Stimulated activated CD8-positive, alpha-beta memory T cell treated with anti-CD3 and anti-CD28 coated beads, Interleukin-15, amount 100 ng/mL, for 4 hours (primary cell): Measurements from ENCODE around the gene GEN1.

ENCODE experiments used
- DNase-seq, 2 donors: peaks; one replicate each; pipeline ENCODE4 v3.0.0-alpha.2; 2020; ENCODE audit warnings: low read depth in 2 of 2

GEN1 gene

GRCh38 chr2:17753803-17754663 is at the start of gene GEN1, which contains the start of gene SMC6:
GEN1 (plus strand) TSS chr2:17754138; CDS start chr2:17759944, 5,806 bp downstream.
SMC6 (minus strand) TSS chr2:17753810; CDS start chr2:17745946, 7,864 bp downstream.
- peak; percentile 82 to 88 for DNase-seq

- DNase-seq = no peak
Observed at GRCh38 chr2:17706845-17707244, 47.1 kb upstream of the GEN1 start.

DNA sequence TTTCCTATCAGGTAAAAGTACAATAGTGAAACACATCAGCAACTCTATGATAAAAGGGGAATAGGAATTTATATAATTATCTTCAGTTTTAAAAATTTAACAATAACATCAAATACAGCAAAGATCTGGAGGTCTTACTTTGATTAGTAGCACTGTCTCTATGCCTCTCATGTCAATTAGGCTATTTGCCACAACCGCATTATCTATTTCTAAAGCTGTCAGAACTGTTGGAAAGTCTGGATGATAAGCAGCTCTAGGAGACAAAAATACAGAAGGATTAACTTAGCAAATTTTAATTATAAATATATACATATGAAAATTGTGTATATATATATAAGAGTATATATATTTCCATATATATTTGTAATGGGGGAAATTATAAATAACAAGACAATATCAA is 45.4 kb upstream of the GEN1 start:
- DNase-seq = no peak

DNA sequence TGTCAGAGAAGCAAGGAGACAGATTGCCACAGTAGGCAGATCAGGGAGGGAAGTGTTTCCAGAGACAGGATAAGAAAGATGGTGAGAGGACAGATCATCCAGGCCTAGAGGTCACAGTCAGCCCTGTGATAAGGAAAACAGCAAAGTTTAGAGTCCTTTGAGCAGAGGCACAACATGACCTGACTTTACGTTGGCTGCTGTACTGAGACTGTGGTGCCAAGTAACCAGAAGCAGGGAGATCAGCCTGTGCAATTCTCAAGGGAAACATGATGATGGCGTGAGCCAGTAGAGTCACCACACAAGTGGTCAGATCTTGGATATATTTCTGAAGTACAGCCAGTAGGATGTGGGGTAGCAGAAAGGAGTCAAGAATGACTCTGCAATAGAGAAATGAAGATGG is 44.0 kb upstream of the GEN1 start:
- no peak for DNase-seq

GRCh38 chr2:17710547-17711248 is 43.2 kb upstream of the GEN1 start:
- no peak for DNase-seq

DNA sequence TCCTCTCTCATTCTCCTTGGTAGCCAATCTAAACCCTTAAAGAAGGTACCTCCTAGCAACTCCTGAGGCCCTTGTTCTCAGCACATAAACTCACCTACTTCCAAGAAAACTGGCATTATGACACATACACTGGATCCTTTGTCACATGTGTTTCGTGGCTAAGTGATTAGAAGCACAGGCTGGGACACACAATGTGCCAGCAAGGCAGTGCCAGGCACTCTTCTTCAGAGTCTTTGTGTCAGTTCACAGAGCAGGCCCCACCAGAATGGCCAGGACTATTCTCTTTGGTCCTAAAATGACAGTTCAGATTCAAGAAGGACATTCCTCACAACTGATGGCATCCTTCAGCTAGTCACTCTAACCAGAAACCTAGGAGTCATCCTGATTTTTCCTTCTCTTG is 40.6 kb upstream of the GEN1 start:
- no peak for DNase-seq

DNA sequence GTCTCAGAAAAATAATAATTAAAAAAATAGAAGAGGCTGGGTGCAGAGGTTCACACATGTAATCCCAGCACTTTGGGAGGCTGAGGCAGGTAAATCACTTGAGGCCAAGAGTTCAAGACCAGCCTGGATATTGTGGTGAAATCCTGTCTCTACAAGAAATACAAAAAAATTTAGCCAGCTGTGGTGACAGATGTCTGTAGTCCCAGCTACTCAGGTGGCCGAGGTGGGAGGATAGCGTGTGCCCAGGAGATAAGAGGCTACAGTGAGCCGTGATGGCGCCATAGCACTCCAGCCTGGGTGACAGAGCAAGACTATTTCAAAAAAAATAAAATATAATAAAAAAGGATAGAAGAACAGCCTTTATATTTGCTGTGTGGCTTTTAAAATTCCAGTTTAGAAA is 36.3 kb upstream of the GEN1 start:
- no peak for DNase-seq

DNA sequence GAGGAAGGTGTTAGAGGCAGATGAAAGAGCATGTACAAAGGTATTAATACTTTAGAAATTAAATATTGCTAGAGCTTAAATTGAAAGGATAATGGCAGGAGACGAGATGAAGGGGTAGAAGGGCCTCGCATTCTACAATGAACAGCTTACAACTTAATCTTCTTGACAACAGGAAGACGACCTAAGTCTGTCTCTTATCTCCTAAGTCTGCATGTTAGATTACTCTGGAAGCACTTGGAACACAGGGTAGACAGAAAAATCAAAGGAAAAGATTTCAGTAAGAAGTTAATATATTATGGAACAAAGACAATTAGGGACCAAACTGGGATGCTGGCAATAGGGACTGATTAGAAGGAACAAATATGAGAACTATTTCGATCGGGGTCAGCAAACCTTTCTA is 35.2 kb upstream of the GEN1 start:
- no peak for DNase-seq

DNA sequence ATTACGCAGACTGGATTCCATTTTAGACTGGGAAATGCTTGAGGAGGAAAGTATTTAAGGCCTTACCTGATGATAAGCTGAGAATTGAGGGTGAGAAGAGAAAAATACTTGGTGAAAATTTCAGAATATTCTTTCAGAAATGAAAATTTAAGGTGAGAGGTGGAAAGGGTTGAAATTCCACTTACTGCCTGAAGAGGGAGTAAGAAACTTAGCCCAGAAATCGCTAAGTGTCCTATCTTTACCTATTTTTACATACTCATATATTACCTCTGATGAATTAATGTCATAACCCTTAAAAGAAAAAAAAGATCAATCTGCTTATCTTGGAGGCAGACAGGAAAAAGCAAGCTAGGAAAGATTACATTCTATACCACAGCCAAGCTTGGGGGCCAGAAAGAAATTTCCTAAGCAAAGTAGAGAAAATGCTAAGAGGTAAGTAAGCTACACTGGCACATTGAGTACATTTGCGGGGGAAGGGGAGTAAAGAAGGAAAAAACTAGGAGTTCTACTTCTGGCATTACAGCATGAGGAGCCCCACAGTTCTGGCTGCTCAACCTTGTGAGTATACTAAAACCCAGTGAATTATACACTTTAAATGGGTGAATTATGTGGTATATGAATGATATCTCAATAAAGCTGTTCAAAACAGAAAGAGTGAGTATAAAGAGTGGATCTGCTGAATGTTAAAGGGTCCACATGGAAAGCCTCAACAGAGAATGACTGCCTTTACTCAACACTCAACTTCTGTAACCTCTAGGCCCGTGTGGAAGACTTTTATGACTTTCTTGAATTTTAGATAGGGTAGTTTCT is 34.2 kb upstream of the GEN1 start:
- no peak for DNase-seq

- DNase-seq = no peak
Observed at GRCh38 chr2:17728210-17728609, 25.7 kb upstream of the GEN1 start.

DNA sequence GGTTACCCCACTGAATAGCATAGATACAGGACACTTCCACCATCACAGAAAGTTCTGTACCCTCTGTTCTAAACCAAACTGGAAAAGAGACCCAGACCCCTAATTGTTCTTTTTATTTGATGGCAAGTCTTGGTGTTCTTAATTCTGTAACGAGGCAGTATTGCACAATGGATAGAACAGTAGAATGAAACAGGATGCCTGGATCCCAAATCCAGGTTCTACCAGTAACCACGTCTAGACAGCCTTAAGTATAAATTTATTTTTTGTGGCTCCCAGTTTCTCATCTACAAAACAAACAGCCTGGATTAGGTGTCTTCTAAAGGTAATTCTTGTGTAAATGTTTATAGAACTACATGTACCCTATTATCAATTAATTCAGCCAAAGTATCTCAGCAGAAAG is 24.1 kb upstream of the GEN1 start:
- DNase-seq = no peak

GRCh38 chr2:17733599-17733998 is 20.3 kb upstream of the GEN1 start:
- DNase-seq = no peak

GRCh38 chr2:17735864-17736263 is 18.1 kb upstream of the GEN1 start:
- no peak for DNase-seq

- no peak for DNase-seq
Observed at GRCh38 chr2:17736989-17737388, 16.9 kb upstream of the GEN1 start.

- DNase-seq = no peak
Observed at GRCh38 chr2:17740203-17740602, 13.7 kb upstream of the GEN1 start.

DNA sequence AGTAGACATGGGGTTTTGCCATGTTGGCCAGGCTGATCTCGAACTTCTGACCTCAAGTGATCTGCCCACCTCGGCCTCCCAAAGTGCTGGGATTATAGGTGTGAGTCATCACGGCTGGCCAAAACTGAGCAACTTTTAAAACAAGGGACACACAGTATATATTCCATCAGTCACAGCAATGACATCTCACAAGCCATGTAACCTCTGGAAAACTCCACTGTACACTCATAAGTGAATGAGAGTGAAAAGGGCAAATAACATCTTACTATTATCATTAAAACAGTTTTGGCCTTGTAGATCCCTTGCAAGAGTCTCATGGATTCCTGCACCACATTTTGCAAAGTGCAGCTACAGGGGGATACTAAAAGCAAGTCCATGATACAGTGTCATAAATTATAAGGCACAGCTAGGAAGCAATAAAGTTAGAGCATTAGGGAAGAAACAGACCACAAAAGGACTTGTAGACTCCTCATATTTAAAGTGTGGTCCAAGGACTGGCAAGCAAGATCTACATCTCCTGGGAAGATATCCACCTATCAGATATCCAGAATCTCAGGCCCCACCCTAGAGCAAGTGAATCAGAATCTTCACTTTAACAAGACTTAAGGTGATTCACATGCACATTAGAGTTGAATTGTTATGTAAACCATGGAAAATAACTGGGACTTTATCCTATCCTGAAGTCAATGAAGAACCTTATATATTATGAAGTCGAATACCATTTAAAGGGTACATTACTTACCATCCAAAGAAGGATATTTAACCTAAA is 6.1 kb upstream of the GEN1 start:
- no peak for DNase-seq

DNA sequence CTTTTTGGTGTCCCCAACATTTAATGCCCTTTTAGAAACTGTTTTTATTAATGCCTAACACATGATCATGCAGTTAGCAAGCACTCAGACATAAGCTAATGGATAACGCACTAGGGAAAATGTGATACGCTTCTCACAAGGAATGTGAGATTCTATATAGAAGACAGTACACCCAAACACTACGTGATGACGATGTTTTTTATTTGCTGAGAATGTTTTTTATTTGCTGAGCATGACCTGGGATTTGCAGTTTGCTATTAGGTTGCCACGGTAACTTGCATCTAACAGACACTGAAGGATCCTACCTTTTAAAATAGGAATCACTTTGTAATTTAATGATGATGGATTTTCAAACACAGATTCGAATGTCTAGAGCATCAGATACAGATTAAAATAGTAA is 5.2 kb upstream of the GEN1 start:
- DNase-seq = no peak

DNA sequence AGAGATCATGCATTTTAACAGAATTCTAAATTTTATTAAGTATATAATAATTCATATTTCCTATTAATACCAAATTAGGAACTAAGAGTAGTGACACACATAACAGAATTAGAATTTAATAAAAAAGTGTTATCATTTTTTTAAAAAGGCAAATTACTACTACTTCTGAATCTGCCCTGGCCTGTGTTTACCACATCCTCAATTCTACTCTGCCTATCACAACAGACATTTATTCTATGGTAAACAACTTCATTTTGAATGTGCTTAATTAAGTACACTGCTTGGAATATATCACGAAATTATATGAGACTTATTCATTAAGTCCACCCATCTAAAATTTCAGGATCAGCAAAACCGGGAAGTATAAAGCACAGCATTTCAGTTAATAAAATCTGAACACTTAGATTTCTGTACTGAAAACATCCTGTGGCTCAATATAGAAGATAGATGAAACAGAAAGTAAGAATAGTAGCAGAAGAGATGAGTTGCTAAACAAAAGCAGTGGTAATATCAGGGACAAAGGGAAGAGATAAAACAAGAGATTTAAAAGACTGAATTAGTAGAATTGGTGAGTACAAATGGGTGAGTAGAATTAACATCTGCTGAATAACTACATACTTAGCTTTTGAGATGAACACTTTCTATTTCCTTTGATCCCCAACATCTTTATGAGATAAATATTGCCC is 4.0 kb upstream of the GEN1 start:
- no peak for DNase-seq

GRCh38 chr2:17752246-17752645 is 1.7 kb upstream of the GEN1 start:
- no peak for DNase-seq

DNA sequence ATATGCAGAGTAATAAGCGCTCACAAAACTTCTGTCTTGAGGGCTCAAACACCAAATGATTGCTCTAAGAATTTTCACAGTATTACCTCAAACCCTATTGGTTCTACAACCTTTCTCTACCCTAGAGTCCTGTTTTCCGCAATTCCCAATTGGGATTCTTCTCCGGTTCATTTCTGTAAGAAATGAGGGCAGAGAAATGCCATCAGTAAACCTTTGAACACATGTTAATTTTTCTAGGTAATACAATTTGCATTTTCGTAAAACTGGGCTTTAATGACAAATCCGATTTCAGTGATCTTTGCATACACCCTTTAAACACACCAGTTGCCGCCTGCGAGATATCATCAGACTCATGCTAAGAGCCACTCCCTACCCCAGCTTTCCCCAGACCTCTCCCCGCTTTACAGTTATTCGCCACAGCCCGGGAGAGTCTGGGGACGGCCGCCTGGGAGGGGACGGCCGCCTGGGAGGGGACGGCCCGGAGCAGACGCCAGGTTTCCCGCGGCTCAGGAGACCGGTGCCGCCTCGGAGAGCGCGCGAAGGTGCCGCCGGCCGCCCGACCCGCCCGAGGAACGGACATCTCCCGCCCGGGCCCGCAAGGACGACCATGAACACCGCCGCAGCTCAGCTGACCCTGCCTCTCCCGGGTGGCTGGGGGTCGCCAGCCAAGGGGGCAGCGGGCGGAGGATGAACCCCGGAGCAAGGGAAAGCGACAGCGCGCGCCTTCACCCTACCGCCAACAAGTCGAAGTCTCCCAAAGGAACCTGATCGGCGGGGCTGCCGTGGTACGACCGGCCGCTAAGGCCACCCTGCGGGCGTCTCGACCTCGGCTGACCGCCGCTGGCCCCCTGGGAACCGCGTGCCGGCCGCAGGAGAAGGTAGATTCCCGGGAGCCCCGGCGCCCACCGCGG is 791 bp upstream of the GEN1 start:
- peak; percentile 0 to 23 for DNase-seq
